Parathyroid adenoma (tissue), 2 donors: ENCODE data around the gene NKD1.

ENCODE experiments used
- H2AFZ ChIP-seq: fragments of 300-600 bp; sonication (generic); one replicate; pipeline ENCODE4 v1.7.0; 2017; ENCODE audit warnings: antibody characterized with exemption, mild to moderate bottlenecking
- H3K27ac ChIP-seq: fragments of 300-600 bp; sonication (generic); one replicate; pipeline ENCODE4 v1.7.0; 2017
- H3K27me3 ChIP-seq: fragments of 300-600 bp; sonication (generic); one replicate; pipeline ENCODE4 v1.7.0; 2017; ENCODE audit warnings: low read length; ENCODE audit not compliant: control insufficient read depth, insufficient read depth
- H3K36me3 ChIP-seq: fragments of 300-600 bp; sonication (generic); one replicate; pipeline ENCODE4 v1.7.0; 2017; ENCODE audit warnings: low read length; ENCODE audit not compliant: control insufficient read depth, insufficient read depth
- H3K4me1 ChIP-seq: fragments of 300-600 bp; sonication (generic); one replicate; pipeline ENCODE4 v1.7.0; 2017; ENCODE audit warnings: control low read depth
- H3K4me2 ChIP-seq: fragments of 300-600 bp; sonication (generic); one replicate; pipeline ENCODE4 v1.7.0; 2017; ENCODE audit warnings: low read length
- H3K4me3 ChIP-seq: fragments of 300-600 bp; sonication (generic); one replicate; pipeline ENCODE4 v1.7.0; 2017; ENCODE audit warnings: low read depth, low read length
- H3K79me2 ChIP-seq: fragments of 300-600 bp; sonication (generic); one replicate; pipeline ENCODE4 v1.7.0; 2017; ENCODE audit warnings: control low read depth
- H3K9ac ChIP-seq: fragments of 300-600 bp; sonication (generic); one replicate; pipeline ENCODE4 v1.7.0; 2017; ENCODE audit warnings: mild to moderate bottlenecking
- H3K9me3 ChIP-seq: fragments of 300-600 bp; sonication (generic); one replicate; pipeline ENCODE4 v1.7.0; 2017; ENCODE audit warnings: low read length; ENCODE audit not compliant: control insufficient read depth
- TF ChIP-seq, protein P1 (sequence below): fragments of 300-600 bp; sonication (generic); IDR thresholded peaks from one replicate; pipeline ENCODE4 v1.7.0; 2017; ENCODE audit warnings: antibody characterized with exemption, mild to moderate bottlenecking
- donor health status: primary hyperparathyroidism.

NKD1 gene

DNA sequence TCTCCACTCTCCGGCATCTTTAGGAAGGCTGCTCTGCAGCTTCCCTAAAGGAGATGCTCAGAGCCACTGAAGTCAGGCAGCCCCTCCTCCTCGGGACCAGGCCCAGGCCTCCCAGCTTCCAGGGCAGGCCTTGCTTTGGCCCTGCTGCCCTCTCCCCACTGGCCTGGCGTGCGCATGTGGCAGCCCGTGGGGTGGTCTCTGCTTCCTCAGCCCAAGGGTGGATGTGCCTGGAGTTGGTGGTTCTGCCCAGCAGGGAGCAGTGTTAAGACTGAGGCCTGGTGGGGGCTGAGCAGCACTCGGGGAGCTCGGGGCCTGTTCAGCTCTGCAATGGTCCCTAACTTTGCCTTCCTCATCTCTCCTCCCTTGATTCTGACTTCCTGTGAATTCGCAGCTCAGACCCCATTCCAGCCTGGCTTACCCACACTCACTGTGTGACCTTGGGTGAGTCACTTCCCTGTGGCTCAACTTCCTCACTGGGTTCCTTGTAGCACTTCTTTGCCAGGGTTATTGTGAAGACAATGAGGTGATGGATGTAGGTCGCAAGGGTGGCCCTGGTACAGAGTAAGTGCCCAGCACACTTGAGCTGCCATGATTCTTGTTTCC, 63.2 kb downstream of the NKD1 start:
- Histone ChIP-seq H2AFZ (no peak overlapping the region), H3K36me3 (no peaks in the 10 kb centered on the region), H3K27me3 (no peaks in the 10 kb centered on the region), H3K4me3 (no peak overlapping the region), H3K9me3 (no peaks in the 10 kb centered on the region), H3K4me1 (no peaks in the 10 kb centered on the region), H3K4me2 (no peak overlapping the region), H3K79me2 (no peaks in the 10 kb centered on the region), H3K9ac (no peak overlapping the region), H3K27ac (no peak overlapping the region)
- TF ChIP-seq, protein P1, sequence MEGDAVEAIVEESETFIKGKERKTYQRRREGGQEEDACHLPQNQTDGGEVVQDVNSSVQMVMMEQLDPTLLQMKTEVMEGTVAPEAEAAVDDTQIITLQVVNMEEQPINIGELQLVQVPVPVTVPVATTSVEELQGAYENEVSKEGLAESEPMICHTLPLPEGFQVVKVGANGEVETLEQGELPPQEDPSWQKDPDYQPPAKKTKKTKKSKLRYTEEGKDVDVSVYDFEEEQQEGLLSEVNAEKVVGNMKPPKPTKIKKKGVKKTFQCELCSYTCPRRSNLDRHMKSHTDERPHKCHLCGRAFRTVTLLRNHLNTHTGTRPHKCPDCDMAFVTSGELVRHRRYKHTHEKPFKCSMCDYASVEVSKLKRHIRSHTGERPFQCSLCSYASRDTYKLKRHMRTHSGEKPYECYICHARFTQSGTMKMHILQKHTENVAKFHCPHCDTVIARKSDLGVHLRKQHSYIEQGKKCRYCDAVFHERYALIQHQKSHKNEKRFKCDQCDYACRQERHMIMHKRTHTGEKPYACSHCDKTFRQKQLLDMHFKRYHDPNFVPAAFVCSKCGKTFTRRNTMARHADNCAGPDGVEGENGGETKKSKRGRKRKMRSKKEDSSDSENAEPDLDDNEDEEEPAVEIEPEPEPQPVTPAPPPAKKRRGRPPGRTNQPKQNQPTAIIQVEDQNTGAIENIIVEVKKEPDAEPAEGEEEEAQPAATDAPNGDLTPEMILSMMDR: no peak

DNA sequence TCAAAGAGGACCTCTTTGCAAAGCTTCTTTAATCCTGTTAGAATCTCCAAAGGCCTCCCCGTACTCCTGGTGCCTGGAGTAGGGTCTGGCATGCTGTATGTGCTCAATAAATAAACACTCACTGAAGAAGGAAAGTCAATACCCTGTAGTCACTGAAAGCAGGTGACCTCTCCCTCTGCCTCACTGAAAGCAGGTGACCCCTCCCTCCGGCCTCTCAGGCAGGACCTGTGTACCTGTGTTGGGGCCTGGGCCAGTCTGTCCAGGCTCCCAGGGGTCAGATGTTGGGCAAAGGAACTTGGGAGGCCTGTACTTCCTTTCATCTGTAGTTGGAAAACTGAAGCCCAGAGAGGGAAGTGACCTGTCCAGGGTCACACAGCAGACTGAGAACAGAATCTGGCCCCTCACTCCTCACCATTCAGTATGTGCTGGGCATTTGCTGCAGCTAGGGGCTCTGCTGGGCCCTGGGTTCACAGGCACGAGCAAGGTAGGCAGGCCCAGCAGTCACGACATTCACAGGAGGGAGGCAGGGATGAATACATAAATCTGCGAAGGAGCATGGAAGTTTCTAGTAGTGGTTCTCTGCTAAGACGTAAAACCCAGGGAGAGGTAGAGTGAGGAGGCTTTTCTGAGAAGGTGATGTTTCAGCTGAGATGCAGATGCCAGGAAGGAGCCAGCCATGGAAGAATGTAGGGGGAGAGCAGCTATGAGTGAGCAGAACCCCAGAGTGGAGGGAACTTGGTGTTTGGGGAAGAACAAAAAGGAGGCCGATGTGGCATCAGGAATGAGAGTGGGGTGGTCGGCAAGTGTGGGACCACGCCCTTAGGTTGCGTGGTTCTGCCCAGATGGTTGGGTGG, 64.0 kb downstream of the NKD1 start:
- H3K9me3 ChIP-seq: no peaks in the 10 kb centered on the region
- no peak overlapping the region for H3K27ac ChIP-seq
- no peak overlapping the region for H3K4me2 ChIP-seq
- H3K27me3 ChIP-seq: no peaks in the 10 kb centered on the region
- TF ChIP-seq, protein P1: no peak
- no peaks in the 10 kb centered on the region for H3K79me2 ChIP-seq
- H3K9ac ChIP-seq: no peak overlapping the region
- H3K36me3 ChIP-seq: no peaks in the 10 kb centered on the region
- no peak overlapping the region for H3K4me3 ChIP-seq
- no peaks in the 10 kb centered on the region for H3K4me1 ChIP-seq
- no peak overlapping the region for H2AFZ ChIP-seq

DNA sequence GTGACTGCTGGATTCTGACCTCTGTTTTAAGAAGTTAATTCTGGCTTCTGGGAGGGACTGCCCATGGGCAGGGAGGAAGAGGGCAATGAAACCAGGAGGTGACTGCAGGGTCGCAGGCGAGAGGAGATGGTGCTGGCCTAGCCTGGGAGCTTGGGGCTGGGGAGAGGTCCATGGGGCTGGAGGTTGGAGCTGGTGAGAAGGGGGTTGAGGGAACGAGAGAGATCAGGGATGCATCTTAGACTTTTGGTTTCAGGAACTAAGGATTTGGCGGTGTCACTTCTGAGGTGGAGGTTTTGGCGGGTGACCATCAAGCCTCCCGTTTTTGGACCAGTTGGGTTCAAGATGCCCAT, 64.6 kb downstream of the NKD1 start:
- H3K9ac ChIP-seq: no peak overlapping the region
- no peaks in the 10 kb centered on the region for H3K36me3 ChIP-seq
- no peaks in the 10 kb centered on the region for H3K79me2 ChIP-seq
- H2AFZ ChIP-seq: no peak overlapping the region
- no peaks in the 10 kb centered on the region for H3K4me1 ChIP-seq
- H3K4me2 ChIP-seq: no peak overlapping the region
- no peak overlapping the region for H3K27ac ChIP-seq
- no peaks in the 10 kb centered on the region for H3K9me3 ChIP-seq
- no peak overlapping the region for H3K4me3 ChIP-seq
- TF ChIP-seq, protein P1: no peak
- no peaks in the 10 kb centered on the region for H3K27me3 ChIP-seq

DNA sequence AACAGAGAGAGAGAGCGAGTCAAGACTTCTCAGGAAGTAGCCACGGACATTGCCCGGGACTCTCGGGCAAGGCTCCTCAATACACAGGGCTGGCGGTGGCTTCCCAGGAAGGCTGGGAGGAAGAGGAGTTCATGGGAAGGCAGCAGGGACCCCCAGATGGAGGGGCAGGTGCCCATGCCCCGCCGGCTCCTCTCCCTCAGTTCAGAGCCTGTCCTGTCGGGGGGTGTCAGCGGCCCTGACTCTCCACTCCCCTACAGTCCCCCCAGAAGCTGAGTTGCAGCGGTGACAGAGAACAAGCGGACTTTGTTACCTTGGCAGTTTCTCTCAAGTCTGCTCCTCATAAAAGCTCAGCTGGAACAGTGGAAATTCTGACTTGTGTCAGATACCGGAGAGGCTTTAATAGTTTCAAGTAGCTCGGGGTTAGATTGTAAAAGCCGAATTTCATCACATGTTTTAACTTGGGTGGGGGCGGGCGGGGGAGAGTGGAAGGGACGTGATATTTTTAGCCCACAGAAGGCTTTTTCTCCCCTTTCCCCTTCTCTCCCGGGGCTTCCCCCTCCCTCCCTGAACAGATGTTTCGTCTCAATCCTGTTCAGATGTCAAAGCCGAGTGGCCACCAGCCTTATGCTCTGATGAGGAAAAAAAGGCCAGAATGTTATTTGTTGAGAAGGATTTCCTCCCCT, 65.2 kb downstream of the NKD1 start:
- H3K4me1 ChIP-seq: no peaks in the 10 kb centered on the region

More for the DNA sequence above, 65.2 kb downstream of the NKD1 start:
- Histone ChIP-seq H3K9me3 (no peaks in the 10 kb centered on the region), H3K9ac (no peak overlapping the region), H3K27ac (no peak overlapping the region), H2AFZ (no peak overlapping the region), H3K4me3 (no peak overlapping the region), H3K36me3 (no peaks in the 10 kb centered on the region), H3K79me2 (no peaks in the 10 kb centered on the region), H3K4me2 (no peak overlapping the region), H3K27me3 (no peaks in the 10 kb centered on the region)
- TF ChIP-seq, protein P1: no peak
